GM12891 (cell line): ENCODE data around the gene TSR3.

Experiments used
- PAX5 ChIP-seq: IDR thresholded peaks from 2 replicates; pipeline ENCODE4 v1.6.1; 2011; ENCODE audit warnings: low read length, moderate library complexity, mild to moderate bottlenecking; ENCODE audit not compliant: insufficient read depth, severe bottlenecking
- POLR2A ChIP-seq: IDR thresholded peaks from 2 replicates; pipeline ENCODE4 v1.6.1; 2011; ENCODE audit warnings: low read depth, low read length, control low read depth
- POLR2AphosphoS5 ChIP-seq: IDR thresholded peaks from 2 replicates; pipeline ENCODE4 v1.6.1; 2011; ENCODE audit warnings: low read depth, low read length, control low read depth
- SPI1 ChIP-seq: IDR thresholded peaks from 2 replicates; pipeline ENCODE4 v1.6.1; 2011; ENCODE audit warnings: low read depth, low read length, control low read depth
- TAF1 ChIP-seq: IDR thresholded peaks from 2 replicates; pipeline ENCODE4 v1.6.1; 2011; ENCODE audit warnings: low read depth, low read length, control low read depth

GRCh38 chr16:1389762-1390161, 38.1 kb upstream of the TSR3 start:
- no peak for TF ChIP-seq POLR2A
- TF ChIP-seq POLR2AphosphoS5 = no peak
- TF ChIP-seq TAF1 = no peak
- no peak for TF ChIP-seq PAX5
- TF ChIP-seq SPI1 = no peak
